RWPE2 (cell line): ENCODE results near the gene DIP2C.
"Not testable (repeated sequence)": the region's sequence is repeated elsewhere in the genome, so short reads cannot be mapped to it uniquely, and the experiment has no call there.

Experiments used
- ATAC-seq: fragments of 200-7000 bp; cut with Tn5 transposase; 3 replicates; pipeline ENCODE4 v1.9.1; 2021; ENCODE audit warnings: low read depth
- DNase-seq: peaks from one replicate; pipeline ENCODE4 v3.0.0-alpha.2; 2020; ENCODE audit warnings: low spot score
- H3K27ac ChIP-seq: fragments of 450-650 bp; 2 replicates; pipeline ENCODE4 v1.5.1; 2017; ENCODE audit warnings: mild to moderate bottlenecking; ENCODE audit not compliant: poor library complexity, severe bottlenecking
- H3K27me3 ChIP-seq: fragments of 250-450 bp; sonication (Bioruptor Pico); 2 replicates; pipeline ENCODE4 v1.5.1; 2021; ENCODE audit warnings: mild to moderate bottlenecking, moderate library complexity; ENCODE audit not compliant: insufficient read depth, poor library complexity, severe bottlenecking
- H3K36me3 ChIP-seq: fragments of 250-450 bp; sonication (Bioruptor Pico); 2 replicates; pipeline ENCODE4 v1.5.1; 2020; ENCODE audit warnings: low read depth, mild to moderate bottlenecking, moderate library complexity
- H3K4me1 ChIP-seq: fragments of 250-450 bp; sonication (Bioruptor Pico); 2 replicates; pipeline ENCODE4 v1.5.1; 2021; ENCODE audit warnings: mild to moderate bottlenecking, moderate library complexity; ENCODE audit not compliant: insufficient read depth, poor library complexity, severe bottlenecking
- H3K4me3 ChIP-seq: fragments of 250-450 bp; sonication (Bioruptor Pico); 2 replicates; pipeline ENCODE4 v1.5.1; 2021; ENCODE audit warnings: mild to moderate bottlenecking, moderate library complexity; ENCODE audit not compliant: severe bottlenecking
- H3K9me3 ChIP-seq: fragments of 250-450 bp; sonication (Bioruptor Pico); 2 replicates; pipeline ENCODE4 v1.5.1; 2021; ENCODE audit warnings: mild to moderate bottlenecking, moderate library complexity; ENCODE audit not compliant: severe bottlenecking
- CTCF ChIP-seq: fragments of 450-650 bp; IDR thresholded peaks from one replicate; pipeline ENCODE4 v1.5.1; 2017; ENCODE audit warnings: mild to moderate bottlenecking, moderate library complexity; ENCODE audit not compliant: poor library complexity, severe bottlenecking

The DIP2C gene

DNA sequence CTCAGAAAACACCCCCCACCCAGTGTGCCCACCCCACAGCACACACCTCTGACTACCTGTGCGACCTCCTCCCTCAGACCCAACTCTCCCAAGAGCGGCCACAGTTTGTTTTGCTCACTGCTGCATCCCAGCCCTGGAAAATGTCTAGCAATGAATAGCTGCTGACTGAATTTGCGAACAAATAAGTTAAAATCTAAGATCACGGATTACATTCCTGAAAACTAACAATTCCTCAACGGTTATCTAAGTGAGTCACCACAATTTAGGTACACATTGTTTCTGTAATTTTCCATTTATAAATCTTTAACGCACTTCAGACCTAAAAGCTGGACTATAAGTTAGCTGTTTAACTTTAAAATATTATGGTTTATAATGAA lies 319.0 kb downstream of the DIP2C start:
- Histone ChIP-seq H3K27me3 (no peaks in the 10 kb centered on the region), H3K9me3 (no peaks in the 10 kb centered on the region), H3K36me3 (no peaks in the 10 kb centered on the region), H3K4me1 (peaks cover 4% of the 10 kb centered on the region), H3K27ac (no peak overlapping the region), H3K4me3 (no peak overlapping the region)
- no peak for DNase-seq
- no peak for ATAC-seq
- no peak for TF ChIP-seq CTCF

- DNase-seq, result no peak
- H3K4me1 ChIP-seq, result peaks cover 4% of the 10 kb centered on the region
- H3K9me3 ChIP-seq, result no peaks in the 10 kb centered on the region
- no peak for TF ChIP-seq CTCF
- ATAC-seq, result no peak
- H3K27ac ChIP-seq, result no peak overlapping the region
- no peaks in the 10 kb centered on the region for H3K27me3 ChIP-seq
- no peak overlapping the region for H3K4me3 ChIP-seq
- no peaks in the 10 kb centered on the region for H3K36me3 ChIP-seq
Measured at GRCh38 chr10:369684-370448, 319.6 kb downstream of the DIP2C start.

GRCh38 chr10:369221-369683 lies 320.2 kb downstream of the DIP2C start:
- Histone ChIP-seq H3K9me3 (no peaks in the 10 kb centered on the region), H3K36me3 (no peaks in the 10 kb centered on the region), H3K4me3 (no peak overlapping the region), H3K27me3 (no peaks in the 10 kb centered on the region), H3K27ac (no peak overlapping the region), H3K4me1 (peaks cover 4% of the 10 kb centered on the region)
- no peak for ATAC-seq
- no peak for DNase-seq
- TF ChIP-seq CTCF, result no peak

GRCh38 chr10:368579-369220 lies 320.8 kb downstream of the DIP2C start:
- H3K9me3 ChIP-seq, result no peaks in the 10 kb centered on the region
- no peak overlapping the region for H3K4me3 ChIP-seq
- ATAC-seq, result no peak
- DNase-seq, result no peak
- H3K27me3 ChIP-seq, result no peaks in the 10 kb centered on the region
- peaks cover under 1% of the 10 kb centered on the region for H3K4me1 ChIP-seq
- no peak for TF ChIP-seq CTCF
- H3K27ac ChIP-seq, result no peak overlapping the region
- H3K36me3 ChIP-seq, result no peaks in the 10 kb centered on the region

- not testable (repeated sequence) for H3K9me3 ChIP-seq, DNase-seq, H3K27ac ChIP-seq, ATAC-seq, H3K4me1 ChIP-seq, H3K36me3 ChIP-seq, H3K27me3 ChIP-seq, H3K4me3 ChIP-seq
Measured at GRCh38 chr10:368107-368506, 321.4 kb downstream of the DIP2C start.
